8988T (cell line): ENCODE measurements around the gene C10orf90.
A peak's percentile ranks its signal among the peaks of the same experiment; 100 is the strongest.

ENCODE experiments used
- DNase-seq: peaks from one replicate; pipeline ENCODE4 v3.0.0; 2011

The C10orf90 gene

DNA sequence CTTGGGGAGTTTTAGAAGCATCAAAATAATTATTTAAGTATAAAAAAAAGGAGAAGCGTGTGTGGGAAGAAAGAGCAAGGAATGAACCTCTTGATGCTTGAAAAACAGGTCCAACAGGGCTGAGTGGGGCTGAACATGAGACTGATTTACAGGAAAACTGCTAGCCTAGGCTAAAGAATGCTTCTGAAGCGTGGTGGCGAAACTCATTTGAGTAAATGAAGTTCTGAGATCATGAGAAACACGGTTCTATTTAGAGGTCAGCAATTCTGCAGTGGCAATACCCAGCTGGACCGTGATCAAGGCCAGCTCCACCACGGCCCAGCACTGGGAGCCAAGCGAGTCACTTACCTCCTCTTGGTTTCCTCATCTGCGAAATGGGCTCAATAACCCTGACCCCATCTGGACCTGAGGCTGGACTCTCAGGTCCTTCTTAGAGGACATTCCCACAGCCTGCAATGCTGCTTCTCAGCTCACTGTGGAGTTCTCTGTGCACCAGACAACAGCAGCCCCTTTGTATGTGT is 142.1 kb downstream of the C10orf90 start:
- no peak for DNase-seq

- DNase-seq = no peak
Measured at GRCh38 chr10:126527645-126528314, 142.7 kb downstream of the C10orf90 start.

GRCh38 chr10:126525326-126525725 is 145.2 kb downstream of the C10orf90 start:
- no peak for DNase-seq

DNA sequence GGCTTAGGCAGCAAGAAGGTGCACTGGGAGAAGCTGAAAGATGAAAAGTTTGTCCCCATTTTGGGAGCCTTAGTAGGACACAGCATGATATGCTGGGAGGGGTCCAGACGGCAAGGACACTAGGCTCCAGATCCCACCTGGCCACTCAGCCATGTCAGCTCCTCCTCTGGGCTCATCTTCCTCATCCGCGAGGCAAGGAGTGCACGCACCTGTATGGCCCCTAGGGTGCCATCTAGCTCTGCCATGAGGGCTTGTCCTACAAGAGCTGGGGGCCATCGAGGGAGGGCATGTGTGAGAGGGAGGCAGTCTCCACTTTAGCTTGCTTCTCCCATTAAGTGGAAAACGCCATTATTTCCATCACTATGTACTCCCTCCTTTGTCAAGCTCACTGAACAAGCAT is 146.0 kb downstream of the C10orf90 start:
- DNase-seq = no peak

DNA sequence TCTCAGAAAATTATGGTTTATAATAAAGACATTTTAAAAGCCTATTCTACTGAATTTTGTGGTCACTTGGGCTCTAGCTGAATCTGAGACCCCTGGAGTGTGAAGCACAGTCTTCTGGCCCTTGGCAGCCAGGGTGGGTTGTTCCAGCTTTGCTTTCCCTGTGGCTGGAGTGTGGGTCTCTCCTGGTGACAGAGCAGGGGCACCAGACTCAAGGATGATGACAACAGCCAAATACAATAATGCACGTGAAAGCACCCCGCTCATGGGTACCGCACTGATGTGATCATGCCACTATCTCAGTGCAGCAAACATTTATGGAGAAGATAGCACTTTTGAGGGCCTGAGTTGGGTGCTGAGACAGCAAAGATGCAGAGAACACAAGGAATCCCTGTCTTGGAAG is 147.4 kb downstream of the C10orf90 start:
- no peak for DNase-seq

- no peak for DNase-seq
Measured at GRCh38 chr10:126521399-126521798, 149.1 kb downstream of the C10orf90 start.

- no peak for DNase-seq
Measured at GRCh38 chr10:126520751-126521317, 149.7 kb downstream of the C10orf90 start.

- no peak for DNase-seq
Measured at GRCh38 chr10:126519992-126520391, 150.5 kb downstream of the C10orf90 start.

DNA sequence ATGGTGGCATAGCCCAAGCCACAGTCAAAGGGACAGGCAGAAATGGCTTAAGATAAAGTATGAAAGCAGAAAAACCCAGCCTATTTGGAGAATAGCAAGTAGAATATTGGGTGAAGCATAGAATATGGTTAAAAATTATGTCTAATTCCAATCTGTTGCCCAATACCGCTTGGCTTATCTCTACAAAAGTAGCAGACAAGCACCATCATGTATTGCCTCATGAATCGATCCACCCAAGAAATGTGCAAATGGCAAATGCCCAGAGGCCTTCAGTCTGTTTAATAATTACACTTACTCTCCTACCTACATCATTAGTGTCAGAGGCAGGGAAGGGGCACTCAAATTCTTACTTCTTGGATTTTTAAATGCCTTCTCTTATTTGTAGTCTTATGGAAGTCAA is 151.3 kb downstream of the C10orf90 start:
- DNase-seq = no peak

DNA sequence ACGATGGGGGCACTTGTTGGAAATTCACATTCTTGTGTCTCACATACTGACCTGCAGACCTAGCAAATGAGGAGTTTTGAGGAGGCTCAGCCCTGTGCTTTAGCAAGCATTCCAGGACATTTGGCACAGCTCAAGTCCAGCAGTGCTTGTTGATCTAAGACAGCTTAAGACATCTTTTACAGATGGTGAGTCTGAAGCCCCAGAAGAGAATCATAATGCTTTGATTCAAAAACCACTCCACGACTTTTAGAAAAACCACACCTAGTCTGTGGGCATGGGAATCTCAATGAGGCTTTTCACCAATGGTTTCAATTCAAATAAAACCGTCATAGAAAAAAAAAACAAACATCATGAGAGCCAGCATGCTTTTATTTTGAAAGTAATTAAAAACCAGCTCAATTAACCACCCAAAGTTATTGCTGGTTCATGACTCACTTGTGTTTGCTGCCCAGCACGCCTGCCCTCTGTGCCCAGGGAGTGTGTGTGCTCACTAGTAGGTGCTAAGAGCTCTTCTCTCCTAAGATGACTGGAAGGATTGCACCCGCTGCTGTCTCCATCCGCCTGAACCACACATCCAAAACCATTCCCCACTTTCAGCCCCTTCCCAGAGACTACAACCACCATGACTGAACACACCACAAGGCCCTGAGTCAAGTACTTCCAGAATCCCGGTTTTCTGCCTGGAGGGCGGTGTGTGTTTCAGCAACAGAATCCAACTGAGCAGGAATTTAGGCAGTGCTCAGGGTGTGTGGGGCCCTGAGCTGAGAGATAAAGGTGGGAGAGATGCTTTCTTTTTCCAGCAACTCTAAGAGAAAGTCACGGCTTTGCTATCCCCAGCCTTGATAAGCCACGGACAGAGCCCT is 152.0 kb downstream of the C10orf90 start:
- DNase-seq = no peak

DNA sequence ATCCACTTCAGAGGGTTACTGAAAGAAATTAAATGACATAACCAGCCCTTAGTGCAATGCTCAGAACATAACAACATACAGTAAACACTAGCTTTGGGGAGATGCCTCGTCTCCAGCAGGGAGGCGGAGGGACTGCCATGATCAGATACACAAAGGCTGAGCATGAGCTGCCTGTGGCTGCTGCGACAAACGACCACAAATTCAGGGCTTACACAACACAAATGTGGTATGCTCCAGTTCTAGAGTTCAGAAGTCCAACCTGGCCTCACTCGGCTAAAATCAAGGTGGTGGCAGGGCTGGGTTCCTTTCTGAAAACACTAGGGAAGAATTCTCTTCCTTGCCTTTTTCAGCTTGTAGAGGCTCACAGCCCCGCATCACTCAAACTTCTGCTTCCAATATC is 154.0 kb downstream of the C10orf90 start:
- DNase-seq = no peak

- no peak for DNase-seq
Measured at GRCh38 chr10:126511917-126512479, 158.5 kb downstream of the C10orf90 start.

- DNase-seq = no peak
Measured at GRCh38 chr10:126509182-126509581, 161.3 kb downstream of the C10orf90 start.

GRCh38 chr10:126508535-126509040 is 161.9 kb downstream of the C10orf90 start:
- DNase-seq = no peak

DNA sequence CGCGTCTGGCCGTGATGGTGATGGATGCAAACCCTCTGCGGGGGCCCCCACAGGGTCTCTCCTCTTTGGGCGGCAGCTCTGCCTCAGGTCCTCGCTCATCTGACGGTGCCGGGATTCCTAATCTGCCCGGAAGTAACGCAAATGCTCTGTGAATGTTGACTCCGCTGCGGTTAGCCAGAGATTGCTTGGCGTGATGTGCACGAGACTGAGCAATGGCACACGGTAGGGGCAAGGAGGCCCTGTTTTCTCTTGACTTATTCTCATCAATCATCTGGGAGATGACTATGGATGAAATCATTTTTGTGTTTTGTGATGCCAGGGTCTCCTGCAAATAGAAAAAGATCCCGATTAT is 165.8 kb downstream of the C10orf90 start:
- DNase-seq = no peak

DNA sequence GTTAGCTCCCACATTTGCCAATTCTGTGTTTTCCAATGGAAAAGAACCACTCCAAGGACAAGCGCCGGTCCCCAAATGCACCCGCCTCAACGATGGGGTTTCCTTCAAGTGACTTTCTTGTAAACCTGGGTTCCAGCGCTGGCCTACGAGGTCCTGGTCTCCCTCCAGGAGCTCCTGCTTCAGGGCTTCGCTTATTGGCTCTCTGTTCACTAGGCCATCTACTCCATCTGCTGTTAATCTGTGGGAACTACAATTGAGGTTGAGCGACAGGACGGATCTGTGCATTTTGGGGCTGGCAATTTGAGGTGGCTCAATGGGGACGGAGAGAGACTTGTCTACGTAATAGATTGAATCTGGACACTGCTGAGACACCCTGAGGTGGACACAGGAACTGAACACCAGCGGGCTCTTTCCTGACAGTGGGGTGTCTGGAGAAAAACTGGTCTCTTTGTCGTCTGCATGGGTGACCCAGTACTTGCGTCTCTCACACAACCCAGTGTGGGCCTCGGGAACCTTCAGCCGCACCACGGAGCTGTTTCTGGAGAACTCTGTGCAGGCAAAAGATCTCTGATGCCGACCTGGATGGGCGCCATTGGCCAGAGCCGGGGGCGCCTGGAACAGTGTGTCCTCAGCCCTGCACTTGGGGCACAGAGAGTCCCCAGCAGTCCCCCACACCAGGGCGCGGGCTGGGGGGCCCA is 166.3 kb downstream of the C10orf90 start:
- peak; percentile 38 for DNase-seq

DNA sequence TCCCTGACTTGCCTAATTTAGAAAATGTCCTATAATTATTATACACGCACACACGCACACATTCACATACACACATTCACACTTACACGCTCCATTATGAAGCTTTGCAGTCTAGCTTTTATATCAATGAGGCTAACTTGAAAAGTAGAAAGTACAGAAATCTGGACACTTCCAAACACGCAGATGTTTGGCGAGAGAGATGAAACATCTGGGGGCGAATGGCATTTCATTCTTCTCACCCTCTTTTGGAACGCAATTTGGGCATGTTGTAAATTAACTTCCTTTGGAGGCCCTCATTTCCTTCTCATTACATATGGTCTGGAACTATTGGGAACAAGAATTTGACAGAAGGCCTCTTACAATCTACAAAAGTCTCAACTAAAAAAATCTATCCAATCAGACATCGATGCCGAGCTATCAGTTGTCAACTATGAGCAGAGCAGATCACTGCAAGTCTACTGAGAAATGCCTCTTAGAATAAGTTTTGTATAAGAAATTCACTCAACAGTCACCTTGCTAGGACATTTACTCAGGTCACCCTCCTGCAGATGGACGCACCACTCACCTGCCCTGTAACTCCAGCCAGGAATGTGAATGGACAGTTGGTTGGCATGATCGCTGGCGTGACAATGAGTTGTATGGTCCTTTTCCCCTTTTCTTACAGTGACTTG is 167.0 kb downstream of the C10orf90 start:
- no peak for DNase-seq

DNA sequence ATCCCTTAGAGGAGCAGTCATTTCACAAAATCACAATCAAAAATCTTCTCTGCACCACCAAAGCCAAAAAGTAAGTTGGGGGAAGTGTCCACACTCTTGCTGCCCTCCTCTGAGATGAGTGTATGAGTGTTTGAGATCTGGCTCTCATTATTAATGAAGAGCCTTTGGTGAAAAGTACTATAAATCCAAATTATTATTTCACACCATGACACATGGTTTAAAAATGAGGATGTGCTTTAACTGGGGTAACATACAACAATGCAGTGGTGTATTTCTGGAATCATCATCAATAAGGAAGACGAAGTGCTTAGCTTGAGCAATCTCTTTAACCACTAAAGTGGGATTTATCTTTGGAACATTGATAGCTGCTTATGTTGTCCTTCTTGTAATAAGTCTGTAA is 168.1 kb downstream of the C10orf90 start:
- DNase-seq = no peak

DNA sequence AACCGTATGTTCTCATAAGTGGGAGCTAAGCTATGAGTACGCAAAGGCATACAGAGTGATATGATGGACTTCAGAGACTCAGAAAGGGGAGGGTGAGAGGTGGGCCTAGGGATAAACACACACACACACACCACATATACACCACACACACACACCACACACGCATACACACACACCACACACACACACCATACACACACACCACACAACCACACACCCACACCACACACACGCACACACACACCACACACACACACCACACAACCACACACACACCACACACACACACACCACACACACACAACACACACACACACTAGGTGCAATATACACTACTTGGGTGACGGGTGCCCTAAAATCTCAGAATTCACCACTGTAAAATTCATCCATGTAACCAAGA is 168.7 kb downstream of the C10orf90 start:
- no peak for DNase-seq

DNA sequence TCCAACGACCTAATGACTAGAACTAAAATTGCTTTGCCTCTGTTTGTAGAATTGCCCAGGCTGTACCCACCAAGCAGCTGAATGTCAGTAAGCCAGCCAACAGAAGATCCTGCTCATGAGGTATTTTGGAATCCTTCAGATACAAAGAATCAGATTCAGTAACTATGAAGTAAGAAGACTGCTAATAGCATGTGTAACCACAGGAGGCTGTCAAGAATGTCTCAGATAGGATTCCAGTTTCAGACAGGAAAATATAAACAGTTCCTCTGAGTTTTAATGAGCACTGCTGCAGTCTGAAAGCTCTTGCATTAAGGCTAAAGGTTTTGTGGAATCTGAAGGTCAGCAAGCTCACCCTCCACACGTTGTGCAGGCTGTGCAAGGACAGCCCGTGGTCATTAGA is 169.6 kb downstream of the C10orf90 start:
- DNase-seq = no peak

- DNase-seq = no peak
Measured at GRCh38 chr10:126500185-126500584, 170.3 kb downstream of the C10orf90 start.

GRCh38 chr10:126499744-126500143 is 170.7 kb downstream of the C10orf90 start:
- no peak for DNase-seq
